Measurements from ENCODE around the gene MAPKAP1. TPM values are rescaled to one million over a fixed set of nuclear protein-coding genes. Genes with fewer than 3 reads are reported as not detected.
"Not testable (repeated sequence)": the region's sequence is repeated elsewhere in the genome, so short reads cannot be mapped to it uniquely, and the experiment has no call there.

MAPKAP1 gene
- polyA plus RNA-seq, 1 donor from 2014 or later = 57.5 TPM

DNA sequence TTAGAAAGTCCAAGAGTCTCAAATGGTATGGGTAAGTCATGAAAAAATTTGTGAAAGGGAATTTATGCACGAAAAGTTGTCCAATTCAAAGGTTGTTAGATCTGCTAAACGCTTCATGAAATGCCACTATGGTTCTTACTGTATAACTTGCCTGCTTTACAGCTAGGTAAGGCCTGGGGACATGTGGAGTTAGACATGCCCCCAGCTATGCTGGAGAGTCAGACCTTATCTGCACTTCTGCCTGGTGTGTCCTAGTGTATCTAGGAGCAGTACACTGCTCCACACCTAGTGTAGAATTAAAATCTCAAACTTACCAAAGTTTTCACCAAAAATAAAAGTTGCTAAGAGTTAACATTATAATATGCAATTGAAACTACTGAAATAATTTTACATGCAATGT is 136.8 kb downstream of the MAPKAP1 start:
- peaks cover 4% of the 10 kb centered on the region for H3K9me3 ChIP-seq (ENCODE audit: low read length)
- no peak overlapping the region for H3K4me2 ChIP-seq (ENCODE audit: low read length)
- no peaks in the 10 kb centered on the region for H3K9me2 ChIP-seq (ENCODE audit: insufficient read depth, low read length)
- H3F3A ChIP-seq (ENCODE audit: insufficient read depth, low read length, poor library complexity, severe bottlenecking) = no peaks in the 10 kb centered on the region
- H3K79me2 ChIP-seq (replicated peaks; ENCODE audit: insufficient read depth, low read length) = no peaks in the 10 kb centered on the region
- no peak overlapping the region for H3K27ac ChIP-seq (ENCODE audit: low read length)
- TF ChIP-seq EZH2 (IDR thresholded peaks at IDR 0.05; ENCODE audit: borderline replicate concordance, insufficient read depth, low read length, poor library complexity, severe bottlenecking) (no peak), RAD21 (conservative IDR thresholded peaks at IDR 0.05) (no peak), POLR2AphosphoS5 (IDR thresholded peaks at IDR 0.05) (no peak), SMC3 (conservative IDR thresholded peaks at IDR 0.05; ENCODE audit: poor library complexity) (no peak), TAF1 (IDR thresholded peaks at IDR 0.05; ENCODE audit: low read depth) (no peak), EP300 (conservative IDR thresholded peaks at IDR 0.05; ENCODE audit: poor library complexity, severe bottlenecking) (no peak), MXI1 (conservative IDR thresholded peaks at IDR 0.05; ENCODE audit: poor library complexity, severe bottlenecking) (no peak)
- TF ChIP-seq, protein P1, sequence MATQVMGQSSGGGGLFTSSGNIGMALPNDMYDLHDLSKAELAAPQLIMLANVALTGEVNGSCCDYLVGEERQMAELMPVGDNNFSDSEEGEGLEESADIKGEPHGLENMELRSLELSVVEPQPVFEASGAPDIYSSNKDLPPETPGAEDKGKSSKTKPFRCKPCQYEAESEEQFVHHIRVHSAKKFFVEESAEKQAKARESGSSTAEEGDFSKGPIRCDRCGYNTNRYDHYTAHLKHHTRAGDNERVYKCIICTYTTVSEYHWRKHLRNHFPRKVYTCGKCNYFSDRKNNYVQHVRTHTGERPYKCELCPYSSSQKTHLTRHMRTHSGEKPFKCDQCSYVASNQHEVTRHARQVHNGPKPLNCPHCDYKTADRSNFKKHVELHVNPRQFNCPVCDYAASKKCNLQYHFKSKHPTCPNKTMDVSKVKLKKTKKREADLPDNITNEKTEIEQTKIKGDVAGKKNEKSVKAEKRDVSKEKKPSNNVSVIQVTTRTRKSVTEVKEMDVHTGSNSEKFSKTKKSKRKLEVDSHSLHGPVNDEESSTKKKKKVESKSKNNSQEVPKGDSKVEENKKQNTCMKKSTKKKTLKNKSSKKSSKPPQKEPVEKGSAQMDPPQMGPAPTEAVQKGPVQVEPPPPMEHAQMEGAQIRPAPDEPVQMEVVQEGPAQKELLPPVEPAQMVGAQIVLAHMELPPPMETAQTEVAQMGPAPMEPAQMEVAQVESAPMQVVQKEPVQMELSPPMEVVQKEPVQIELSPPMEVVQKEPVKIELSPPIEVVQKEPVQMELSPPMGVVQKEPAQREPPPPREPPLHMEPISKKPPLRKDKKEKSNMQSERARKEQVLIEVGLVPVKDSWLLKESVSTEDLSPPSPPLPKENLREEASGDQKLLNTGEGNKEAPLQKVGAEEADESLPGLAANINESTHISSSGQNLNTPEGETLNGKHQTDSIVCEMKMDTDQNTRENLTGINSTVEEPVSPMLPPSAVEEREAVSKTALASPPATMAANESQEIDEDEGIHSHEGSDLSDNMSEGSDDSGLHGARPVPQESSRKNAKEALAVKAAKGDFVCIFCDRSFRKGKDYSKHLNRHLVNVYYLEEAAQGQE (IDR thresholded peaks at IDR 0.05; ENCODE audit: borderline replicate concordance) = no peak
- TF ChIP-seq, protein P2, sequence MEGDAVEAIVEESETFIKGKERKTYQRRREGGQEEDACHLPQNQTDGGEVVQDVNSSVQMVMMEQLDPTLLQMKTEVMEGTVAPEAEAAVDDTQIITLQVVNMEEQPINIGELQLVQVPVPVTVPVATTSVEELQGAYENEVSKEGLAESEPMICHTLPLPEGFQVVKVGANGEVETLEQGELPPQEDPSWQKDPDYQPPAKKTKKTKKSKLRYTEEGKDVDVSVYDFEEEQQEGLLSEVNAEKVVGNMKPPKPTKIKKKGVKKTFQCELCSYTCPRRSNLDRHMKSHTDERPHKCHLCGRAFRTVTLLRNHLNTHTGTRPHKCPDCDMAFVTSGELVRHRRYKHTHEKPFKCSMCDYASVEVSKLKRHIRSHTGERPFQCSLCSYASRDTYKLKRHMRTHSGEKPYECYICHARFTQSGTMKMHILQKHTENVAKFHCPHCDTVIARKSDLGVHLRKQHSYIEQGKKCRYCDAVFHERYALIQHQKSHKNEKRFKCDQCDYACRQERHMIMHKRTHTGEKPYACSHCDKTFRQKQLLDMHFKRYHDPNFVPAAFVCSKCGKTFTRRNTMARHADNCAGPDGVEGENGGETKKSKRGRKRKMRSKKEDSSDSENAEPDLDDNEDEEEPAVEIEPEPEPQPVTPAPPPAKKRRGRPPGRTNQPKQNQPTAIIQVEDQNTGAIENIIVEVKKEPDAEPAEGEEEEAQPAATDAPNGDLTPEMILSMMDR (IDR thresholded peaks at IDR 0.05; ENCODE audit: poor library complexity, severe bottlenecking) = no peak
- H3K27me3 ChIP-seq (ENCODE audit: insufficient read depth, low read depth, low read length) = no peaks in the 10 kb centered on the region
- H3K36me3 ChIP-seq (ENCODE audit: insufficient read depth, low read length) = no peaks in the 10 kb centered on the region
- no peaks in the 10 kb centered on the region for H4K20me1 ChIP-seq (ENCODE audit: insufficient read depth)
- H3K9ac ChIP-seq (ENCODE audit: low read length) = no peak overlapping the region
- no peak overlapping the region for H2AFZ ChIP-seq (ENCODE audit: low read depth, low read length)
- no peak overlapping the region for H3K4me3 ChIP-seq (ENCODE audit: low read length)

- Histone ChIP-seq H3K27me3 (ENCODE audit: insufficient read depth, low read depth, low read length) (no peaks in the 10 kb centered on the region), H3K9me2 (ENCODE audit: insufficient read depth, low read length) (no peaks in the 10 kb centered on the region), H3K9ac (ENCODE audit: low read length) (no peak overlapping the region), H3K36me3 (ENCODE audit: insufficient read depth, low read length) (no peaks in the 10 kb centered on the region), H2AFZ (ENCODE audit: low read depth, low read length) (no peak overlapping the region), H3F3A (ENCODE audit: insufficient read depth, low read length, poor library complexity, severe bottlenecking) (no peaks in the 10 kb centered on the region), H3K4me2 (ENCODE audit: low read length) (no peak overlapping the region), H3K9me3 (ENCODE audit: low read length) (no peaks in the 10 kb centered on the region), H3K79me2 (replicated peaks; ENCODE audit: insufficient read depth, low read length) (no peaks in the 10 kb centered on the region), H3K27ac (ENCODE audit: low read length) (no peak overlapping the region), H4K20me1 (ENCODE audit: insufficient read depth) (no peaks in the 10 kb centered on the region), H3K4me3 (ENCODE audit: low read length) (no peak overlapping the region)
- TF ChIP-seq EP300 (conservative IDR thresholded peaks at IDR 0.05; ENCODE audit: poor library complexity, severe bottlenecking) (no peak), TAF1 (IDR thresholded peaks at IDR 0.05; ENCODE audit: low read depth) (no peak)
- TF ChIP-seq, protein P2 (IDR thresholded peaks at IDR 0.05; ENCODE audit: poor library complexity, severe bottlenecking) = no peak
Measured at GRCh38 chr9:125568621-125569020, 138.4 kb downstream of the MAPKAP1 start.

DNA sequence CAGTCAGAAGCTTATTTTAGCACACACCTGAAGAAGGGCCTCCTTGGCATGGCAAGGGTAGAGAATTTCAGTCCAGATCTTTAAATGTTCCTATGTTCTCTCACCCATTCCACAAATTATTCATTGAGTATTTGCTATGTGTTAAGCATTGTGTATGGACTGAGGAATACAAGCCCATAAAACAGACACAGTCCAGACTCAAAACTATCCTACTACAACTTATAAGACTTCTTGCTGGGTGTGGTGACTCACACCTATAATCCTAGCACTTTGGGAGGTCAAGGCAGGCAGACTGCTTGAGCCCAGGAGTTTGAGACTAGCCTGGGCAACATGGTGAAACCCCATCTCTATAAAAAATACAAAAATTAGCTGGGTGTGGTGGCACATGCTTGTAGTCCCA is 141.0 kb downstream of the MAPKAP1 start:
- H3K4me2 ChIP-seq (ENCODE audit: low read length); H3K79me2 ChIP-seq (replicated peaks; ENCODE audit: insufficient read depth, low read length); H4K20me1 ChIP-seq (ENCODE audit: insufficient read depth); H2AFZ ChIP-seq (ENCODE audit: low read depth, low read length); H3F3A ChIP-seq (ENCODE audit: insufficient read depth, low read length, poor library complexity, severe bottlenecking); H3K4me3 ChIP-seq (ENCODE audit: low read length); H3K27me3 ChIP-seq (ENCODE audit: insufficient read depth, low read depth, low read length); H3K9me3 ChIP-seq (ENCODE audit: low read length); H3K36me3 ChIP-seq (ENCODE audit: insufficient read depth, low read length); H3K9ac ChIP-seq (ENCODE audit: low read length); H3K9me2 ChIP-seq (ENCODE audit: insufficient read depth, low read length); H3K27ac ChIP-seq (ENCODE audit: low read length): not testable (repeated sequence)
